SH-SY5Y (cell line): Measurements from ENCODE around the gene TMED4.

ENCODE experiments used
- GATA2 ChIP-seq: IDR thresholded peaks from 2 replicates; pipeline ENCODE4 v1.6.1; 2011; ENCODE audit warnings: mild to moderate bottlenecking, low read depth, low read length
- GATA3 ChIP-seq: IDR thresholded peaks from 2 replicates; pipeline ENCODE4 v1.6.1; 2011; ENCODE audit warnings: low read depth, mild to moderate bottlenecking, low read length, moderate library complexity

- TF ChIP-seq GATA2 (no peak), GATA3 (no peak)
Observed at GRCh38 chr7:44583146-44583865, 1.3 kb upstream of the TMED4 start.
